SKM-1 (cell line): ENCODE data around the gene C2orf92.

Source experiments
- DNase-seq: peaks from one replicate; lab custom pipeline; 2025; ENCODE audit not compliant: unreplicated experiment; lab: John Stamatoyannopoulos, UW

The C2orf92 gene

DNA sequence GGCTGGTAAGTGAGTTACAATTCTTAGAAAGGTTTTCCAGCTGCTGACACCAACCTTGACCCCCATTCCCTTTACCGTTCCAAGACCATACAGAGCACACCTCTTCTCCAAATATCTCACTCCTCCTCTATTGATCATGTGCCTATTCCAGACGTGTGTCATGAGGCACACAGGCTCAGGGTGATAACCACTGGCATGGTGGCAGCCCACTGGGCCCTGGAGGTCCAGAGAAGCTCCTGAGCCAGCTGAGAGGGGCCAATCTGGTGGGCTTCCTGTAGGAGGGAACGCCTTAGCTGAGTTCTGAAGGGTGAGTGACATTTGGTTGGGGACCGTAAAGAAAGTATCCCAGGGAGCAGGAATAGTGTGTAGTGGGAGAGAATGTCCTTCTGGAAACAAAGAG, 72.2 kb downstream of the C2orf92 start:
- no peak for DNase-seq

DNA sequence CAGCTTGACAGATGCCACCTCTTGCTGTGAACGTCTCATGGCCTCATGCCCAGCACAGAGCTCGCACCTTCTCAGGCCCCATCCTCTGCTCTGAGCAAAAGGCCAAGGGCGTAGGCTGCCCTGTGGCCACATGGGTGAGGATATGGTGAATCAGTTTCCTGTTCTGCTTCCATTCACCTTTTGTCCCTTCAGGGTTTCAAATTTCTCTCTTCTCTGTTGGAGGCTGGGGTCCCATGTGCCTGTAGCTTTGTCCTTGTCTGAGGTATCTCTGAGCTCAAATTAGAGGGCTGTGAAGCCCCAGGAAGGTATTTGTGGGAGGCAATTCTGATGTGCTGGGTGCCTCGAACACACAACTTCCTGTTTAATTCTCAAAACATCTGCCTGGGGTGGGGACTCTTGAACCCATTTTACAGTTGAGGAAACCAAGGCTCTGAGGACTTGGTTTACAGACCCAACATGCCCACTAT, 72.9 kb downstream of the C2orf92 start:
- DNase-seq = no peak

DNA sequence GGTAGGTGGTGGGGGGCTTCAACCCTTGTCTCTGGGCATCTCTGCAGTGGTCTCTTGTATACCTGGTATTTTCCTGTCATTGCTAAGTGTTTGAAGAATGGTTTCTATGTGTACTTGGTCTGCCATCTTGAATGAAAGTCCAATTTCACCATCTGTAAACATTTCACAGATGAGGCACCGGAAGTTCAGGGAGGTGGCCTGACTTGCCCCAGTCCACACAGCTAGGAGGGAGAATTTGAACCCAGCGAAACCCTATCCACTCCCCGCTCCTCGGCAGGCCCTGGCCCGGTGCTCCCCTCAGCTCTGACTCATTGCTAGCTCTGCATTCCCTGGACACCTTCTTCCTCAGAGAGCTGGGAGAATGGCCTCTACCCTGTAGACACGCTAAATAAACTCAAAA, 74.4 kb downstream of the C2orf92 start:
- DNase-seq = no peak

DNA sequence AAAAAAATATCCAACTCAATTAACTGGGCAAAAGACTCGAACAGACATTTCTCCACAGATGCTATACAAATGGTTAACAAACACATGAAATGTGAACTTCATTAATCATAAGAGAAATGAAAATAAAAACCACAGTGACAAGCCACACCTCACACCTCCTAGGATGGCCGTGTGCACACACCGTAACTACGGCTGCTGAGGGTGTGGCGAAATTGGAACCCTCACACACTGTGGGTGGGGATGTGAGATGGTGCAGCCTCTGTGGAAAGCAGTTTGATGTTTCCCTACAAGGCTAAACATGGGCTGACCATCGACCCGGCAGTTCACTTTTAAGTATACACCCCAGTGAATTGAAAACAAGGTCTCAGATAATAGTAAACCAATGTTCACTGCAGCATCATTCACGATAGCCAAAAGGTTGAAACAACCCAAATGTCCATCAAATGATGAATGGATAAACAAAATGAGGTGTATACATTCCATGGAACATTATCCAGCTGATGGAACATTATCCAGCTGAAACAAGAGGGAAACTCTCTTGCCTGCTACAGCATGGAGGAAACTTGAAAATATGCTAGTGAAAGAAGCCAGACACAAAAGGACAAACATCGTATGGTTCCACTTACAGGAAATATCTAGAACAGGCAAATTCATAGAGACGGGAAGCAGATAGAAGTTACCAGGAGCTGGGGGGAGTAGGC, 76.1 kb downstream of the C2orf92 start:
- no peak for DNase-seq

DNA sequence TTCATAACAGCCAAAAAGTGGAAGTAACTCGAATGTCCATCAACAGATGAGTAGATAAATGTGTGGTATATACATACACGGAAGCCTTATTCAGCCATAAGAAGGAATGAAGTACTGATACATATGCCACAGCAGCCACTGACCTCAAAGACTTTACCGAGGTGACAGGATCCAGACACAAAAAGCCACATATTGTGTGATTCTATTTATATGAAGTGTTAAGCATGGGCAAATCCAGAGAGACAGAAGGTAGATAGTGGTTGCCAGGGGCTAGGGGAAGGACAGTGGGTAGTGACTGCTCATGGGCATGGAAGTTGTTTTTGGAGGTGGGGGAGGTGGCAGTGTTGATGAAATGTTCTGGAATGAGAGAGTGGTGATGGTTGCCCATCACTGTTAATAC, 77.8 kb downstream of the C2orf92 start:
- no peak for DNase-seq

DNA sequence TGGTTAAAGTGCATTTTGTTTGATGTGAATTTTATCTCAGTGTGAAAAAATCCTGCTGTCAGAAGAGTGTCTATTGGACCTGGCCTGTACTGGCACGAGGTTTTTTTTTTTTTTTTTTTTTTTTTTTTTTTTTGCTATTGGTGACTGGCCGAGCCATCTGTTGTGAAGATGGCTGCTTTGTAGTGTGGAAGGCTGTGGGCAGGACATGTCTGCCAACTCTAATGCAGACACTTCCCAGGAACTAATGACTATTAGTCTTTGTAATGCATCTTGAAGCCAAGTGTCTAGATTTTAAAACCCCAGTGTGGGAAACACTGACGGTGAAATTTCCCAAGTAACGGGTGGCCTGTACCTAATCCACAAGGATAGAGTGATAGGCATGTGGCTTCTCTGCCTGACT, 78.2 kb downstream of the C2orf92 start:
- no peak for DNase-seq

DNA sequence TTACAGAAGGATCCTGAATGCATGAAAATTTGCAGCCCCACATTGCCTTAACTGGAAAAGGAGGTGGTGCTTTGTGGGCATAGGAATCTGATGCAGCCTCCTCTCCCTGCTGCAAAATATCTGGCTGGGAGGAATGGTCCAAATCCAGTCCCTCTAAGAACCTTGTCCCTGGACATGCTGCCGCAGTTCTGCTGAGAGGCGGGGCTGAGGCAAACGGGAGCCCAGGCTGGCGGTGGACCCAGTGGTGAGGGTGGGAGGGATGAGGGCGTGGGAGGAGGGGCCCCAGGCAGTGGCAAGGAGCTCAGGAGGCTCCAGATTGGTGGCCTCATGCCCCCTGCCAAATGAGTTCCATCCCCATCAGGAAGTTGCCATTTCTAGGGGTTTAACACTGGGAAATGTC, 80.1 kb downstream of the C2orf92 start:
- no peak for DNase-seq

DNA sequence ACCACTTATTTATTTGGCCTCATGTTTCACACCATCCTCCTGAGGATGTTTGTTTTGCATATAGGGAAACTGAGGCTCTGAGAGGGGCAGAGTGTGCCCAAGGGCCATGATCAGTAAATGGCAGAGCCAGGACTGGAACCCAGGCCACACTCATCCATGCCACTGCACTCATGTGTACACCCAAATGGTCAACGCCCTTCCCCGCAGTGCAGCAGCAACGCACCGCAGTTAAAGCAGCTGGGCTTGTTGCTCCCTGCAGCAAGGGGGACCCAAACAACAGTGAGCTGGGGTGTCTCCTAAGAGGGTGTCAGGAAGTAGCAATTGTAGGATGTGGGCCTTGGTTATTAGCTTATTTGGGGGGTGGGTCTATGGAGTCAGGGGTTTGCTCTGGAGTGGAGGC, 80.5 kb downstream of the C2orf92 start:
- DNase-seq = no peak

DNA sequence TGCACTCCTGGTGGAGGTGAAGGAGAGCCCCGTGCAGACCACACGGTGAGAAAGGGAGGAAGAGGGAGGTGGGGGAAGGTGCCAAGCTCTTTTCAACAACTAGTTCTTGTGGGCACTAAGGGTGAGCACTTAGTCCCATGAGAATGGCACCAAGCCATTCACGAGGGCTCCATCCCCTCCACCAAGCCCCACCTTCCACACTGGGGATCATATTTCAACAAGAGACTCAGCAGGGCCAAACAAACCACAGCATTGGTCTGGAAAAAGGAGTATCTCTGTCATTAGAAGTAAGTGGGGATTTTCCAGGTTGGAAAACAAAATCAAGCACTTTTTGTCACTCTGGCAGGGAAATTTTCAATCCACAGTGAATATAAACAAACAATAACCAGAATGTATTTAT, 82.2 kb downstream of the C2orf92 start:
- no peak for DNase-seq
